ENCODE measurements around the gene MESD. TPM values are rescaled to one million over a fixed set of nuclear protein-coding genes. Genes with fewer than 3 reads are reported as not detected.
"Not testable (repeated sequence)": the region's sequence is repeated elsewhere in the genome, so short reads cannot be mapped to it uniquely, and the experiment has no call there.

MESD gene
- total and polyA plus RNA-seq, 5 experiments from 2014 or later, result 21.3 to 30.7 (median 30.5) TPM

DNA sequence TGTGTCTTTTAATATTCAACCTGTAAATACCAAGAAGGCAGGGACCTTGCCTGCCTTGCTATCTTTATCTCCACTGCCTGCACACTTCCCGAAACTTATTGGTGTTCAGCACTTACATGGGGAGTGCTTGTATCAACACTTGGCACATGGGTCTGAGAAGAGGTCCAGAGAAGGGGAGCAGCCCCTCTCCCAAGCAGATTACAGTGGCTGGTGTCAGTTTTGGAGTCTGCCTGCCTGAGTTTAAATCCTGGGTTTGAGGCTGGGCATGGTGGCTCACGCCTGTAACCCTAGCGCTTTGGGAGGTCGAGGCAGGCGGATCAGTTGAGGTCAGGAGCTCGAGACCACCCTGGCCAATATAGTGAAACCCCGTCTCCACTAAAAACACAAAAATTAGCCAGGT lies 20.3 kb downstream of the MESD start:
- H3K4me3 Mint-ChIP-seq, result no peak overlapping the region
- DNase-seq, result no peak
- POLR2A ChIA-PET, result no interaction called here
- peaks cover 0 to 61% (median 13%) of the 10 kb centered on the region in 3 donors for H3K36me3 Mint-ChIP-seq
- H3K4me1 Mint-ChIP-seq, result peaks cover 10 to 19% (median 13%) of the 10 kb centered on the region in 4 donors
- H3K9me3 Mint-ChIP-seq, result peaks cover 0 to 2% (median 0%) of the 10 kb centered on the region in 9 donors
- no peaks in the 10 kb centered on the region for H3K27me3 Mint-ChIP-seq
- ATAC-seq, result no peak
- H3K27ac Mint-ChIP-seq, result no peak overlapping the region

GRCh38 chr15:80967991-80968510 lies 21.6 kb downstream of the MESD start:
- Mint-ChIP-seq H3K4me1 (peaks cover 8 to 27% (median 12%) of the 10 kb centered on the region in 4 donors), H3K27me3 (no peaks in the 10 kb centered on the region), H3K36me3 (peaks cover 0 to 67% (median 21%) of the 10 kb centered on the region in 3 donors), H3K4me3 (no peak overlapping the region), H3K9me3 (peaks cover 0 to 5% (median 0%) of the 10 kb centered on the region in 9 donors), H3K27ac (peak overlapping the region in 3 of 10 donors; percentile 15 to 69 (median 46))
- DNase-seq, result no peak
- POLR2A ChIA-PET, result no interaction called here
- no peak for ATAC-seq

GRCh38 chr15:80967451-80967850 lies 22.2 kb downstream of the MESD start:
- H3K9me3 Mint-ChIP-seq, result peaks cover 0 to 5% (median 0%) of the 10 kb centered on the region in 9 donors
- H3K4me1 Mint-ChIP-seq, result peaks cover 14 to 33% (median 17%) of the 10 kb centered on the region in 4 donors
- H3K4me3 Mint-ChIP-seq, result no peak overlapping the region
- no peak overlapping the region for H3K27ac Mint-ChIP-seq
- no peaks in the 10 kb centered on the region for H3K27me3 Mint-ChIP-seq
- peaks cover 0 to 69% (median 26%) of the 10 kb centered on the region in 3 donors for H3K36me3 Mint-ChIP-seq
- POLR2A ChIA-PET, result no interaction called here
- ATAC-seq (no peak), DNase-seq (no peak)

GRCh38 chr15:80966431-80967197 lies 23.0 kb downstream of the MESD start:
- Mint-ChIP-seq H3K27ac (peak overlapping the region in 3 of 10 donors; percentile 18 to 57 (median 29)), H3K27me3 (no peaks in the 10 kb centered on the region), H3K36me3 (peaks cover 0 to 69% (median 34%) of the 10 kb centered on the region in 3 donors), H3K9me3 (peaks cover 0 to 5% (median 0%) of the 10 kb centered on the region in 9 donors), H3K4me3 (no peak overlapping the region), H3K4me1 (peaks cover 15 to 41% (median 24%) of the 10 kb centered on the region in 4 donors)
- POLR2A ChIA-PET, result interaction anchor here (1.3 kb wide), 1 partner anchor 34 kb away, joined by 4 read pairs; the partner anchor contains the start of gene TLNRD1
- ATAC-seq, result no peak
- no peak for DNase-seq

DNA sequence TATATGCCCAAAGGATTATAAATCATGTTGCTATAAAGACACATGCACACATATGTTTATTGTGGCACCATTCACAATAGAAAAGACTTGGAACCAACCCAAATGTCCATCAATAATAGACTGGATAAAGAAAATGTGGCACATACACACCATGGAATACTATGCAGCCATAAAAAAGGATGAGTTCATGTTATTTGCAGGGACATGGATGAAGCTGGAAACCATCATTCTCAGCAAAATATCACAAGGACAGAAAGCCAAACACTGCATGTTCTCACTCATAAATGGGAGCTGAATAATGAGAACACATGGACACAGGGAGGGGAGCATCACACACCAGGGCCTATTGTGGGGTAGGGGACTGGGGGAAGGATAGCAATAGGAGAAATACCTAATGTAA lies 24.2 kb downstream of the MESD start:
- H3K27me3 Mint-ChIP-seq, POLR2A ChIA-PET, DNase-seq, ATAC-seq, H3K9me3 Mint-ChIP-seq, H3K4me3 Mint-ChIP-seq, H3K27ac Mint-ChIP-seq: not testable (repeated sequence)
- H3K36me3 Mint-ChIP-seq, result peaks cover 0 to 76% (median 42%) of the 10 kb centered on the region in 3 donors
- H3K4me1 Mint-ChIP-seq, result peaks cover 15 to 38% (median 25%) of the 10 kb centered on the region in 4 donors

DNA sequence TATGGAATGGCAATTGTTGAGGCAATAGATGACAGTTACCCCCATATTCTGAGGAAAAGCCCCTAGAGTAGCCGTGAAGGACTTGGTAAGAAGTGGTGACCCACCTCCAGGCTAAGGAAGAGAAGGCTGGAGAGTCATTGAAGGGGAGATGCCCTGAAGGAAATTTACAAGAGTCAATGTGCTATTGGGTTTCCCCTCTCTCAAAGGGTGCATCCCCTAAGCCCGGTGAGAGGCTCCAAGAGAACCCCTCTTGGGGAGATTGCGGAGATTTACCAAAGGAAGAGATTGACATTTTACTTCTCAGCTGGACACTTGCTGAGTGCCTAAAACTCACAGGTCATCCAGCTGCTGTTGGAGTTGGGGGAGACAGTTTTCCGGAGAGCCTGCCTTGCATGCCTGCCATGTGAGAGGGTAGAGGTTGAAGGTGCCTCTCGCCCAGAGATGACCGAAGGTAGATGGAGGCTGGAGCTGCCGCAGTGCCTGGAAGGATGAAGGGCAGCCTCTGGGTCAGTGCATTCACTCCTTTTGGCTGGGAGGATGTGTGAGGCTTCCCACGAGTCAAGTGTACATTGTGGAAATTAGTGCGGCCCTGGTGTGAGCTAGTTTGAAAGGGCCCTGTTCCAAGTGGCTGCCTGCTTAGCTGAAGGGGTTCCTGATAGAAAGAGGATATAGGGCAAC lies 30.7 kb downstream of the MESD start:
- peaks cover 16 to 28% (median 20%) of the 10 kb centered on the region in 4 donors for H3K4me1 Mint-ChIP-seq
- ATAC-seq (no peak), DNase-seq (no peak)
- H3K4me3 Mint-ChIP-seq, result no peak overlapping the region
- H3K27me3 Mint-ChIP-seq, result no peaks in the 10 kb centered on the region
- H3K36me3 Mint-ChIP-seq, result peaks cover 0 to 74% (median 46%) of the 10 kb centered on the region in 3 donors
- H3K9me3 Mint-ChIP-seq, result peaks cover 0 to 3% (median 0%) of the 10 kb centered on the region in 9 donors
- H3K27ac Mint-ChIP-seq, result no peak overlapping the region
- POLR2A ChIA-PET, result interaction anchor here (0.6 kb wide), 1 partner anchor 68 kb away, joined by 3 read pairs; no protein-coding TSS in a partner anchor

GRCh38 chr15:80957976-80958375 lies 31.6 kb downstream of the MESD start:
- Mint-ChIP-seq H3K27me3 (no peaks in the 10 kb centered on the region), H3K4me3 (no peak overlapping the region), H3K36me3 (peaks cover 0 to 72% (median 41%) of the 10 kb centered on the region in 3 donors), H3K4me1 (peaks cover 15 to 24% (median 17%) of the 10 kb centered on the region in 4 donors), H3K9me3 (no peaks in the 10 kb centered on the region), H3K27ac (no peak overlapping the region)
- no peak for ATAC-seq
- POLR2A ChIA-PET, result interaction anchor here (0.7 kb wide), 1 partner anchor 148 kb away, joined by 3 read pairs; no protein-coding TSS in a partner anchor
- DNase-seq, result no peak

DNA sequence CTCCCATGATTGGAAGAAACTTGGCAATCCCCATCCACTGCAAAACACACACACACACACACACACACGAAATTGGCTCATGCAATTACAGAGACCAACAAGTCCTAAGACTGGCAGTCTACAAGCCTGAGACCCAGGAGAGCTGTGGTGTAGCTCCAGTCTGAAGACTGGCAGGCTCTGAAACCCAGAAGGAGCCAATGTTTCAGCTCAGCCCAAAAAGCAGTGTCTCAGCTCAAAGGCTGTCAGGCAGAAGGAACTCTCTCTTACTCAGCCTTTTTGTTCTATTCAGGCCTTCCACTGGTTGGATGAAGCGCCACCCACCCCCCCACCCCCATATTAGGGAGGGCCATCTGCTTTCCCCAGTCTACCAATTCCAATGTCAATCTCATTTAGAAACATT lies 32.1 kb downstream of the MESD start:
- Mint-ChIP-seq H3K27ac (no peak overlapping the region), H3K36me3 (peaks cover 0 to 72% (median 37%) of the 10 kb centered on the region in 3 donors), H3K4me1 (peaks cover 11 to 23% (median 14%) of the 10 kb centered on the region in 4 donors), H3K9me3 (no peaks in the 10 kb centered on the region), H3K27me3 (no peaks in the 10 kb centered on the region), H3K4me3 (no peak overlapping the region)
- ATAC-seq (no peak), DNase-seq (no peak)
- POLR2A ChIA-PET, result interaction anchor here (0.7 kb wide), 1 partner anchor 149 kb away, joined by 3 read pairs; no protein-coding TSS in a partner anchor

DNA sequence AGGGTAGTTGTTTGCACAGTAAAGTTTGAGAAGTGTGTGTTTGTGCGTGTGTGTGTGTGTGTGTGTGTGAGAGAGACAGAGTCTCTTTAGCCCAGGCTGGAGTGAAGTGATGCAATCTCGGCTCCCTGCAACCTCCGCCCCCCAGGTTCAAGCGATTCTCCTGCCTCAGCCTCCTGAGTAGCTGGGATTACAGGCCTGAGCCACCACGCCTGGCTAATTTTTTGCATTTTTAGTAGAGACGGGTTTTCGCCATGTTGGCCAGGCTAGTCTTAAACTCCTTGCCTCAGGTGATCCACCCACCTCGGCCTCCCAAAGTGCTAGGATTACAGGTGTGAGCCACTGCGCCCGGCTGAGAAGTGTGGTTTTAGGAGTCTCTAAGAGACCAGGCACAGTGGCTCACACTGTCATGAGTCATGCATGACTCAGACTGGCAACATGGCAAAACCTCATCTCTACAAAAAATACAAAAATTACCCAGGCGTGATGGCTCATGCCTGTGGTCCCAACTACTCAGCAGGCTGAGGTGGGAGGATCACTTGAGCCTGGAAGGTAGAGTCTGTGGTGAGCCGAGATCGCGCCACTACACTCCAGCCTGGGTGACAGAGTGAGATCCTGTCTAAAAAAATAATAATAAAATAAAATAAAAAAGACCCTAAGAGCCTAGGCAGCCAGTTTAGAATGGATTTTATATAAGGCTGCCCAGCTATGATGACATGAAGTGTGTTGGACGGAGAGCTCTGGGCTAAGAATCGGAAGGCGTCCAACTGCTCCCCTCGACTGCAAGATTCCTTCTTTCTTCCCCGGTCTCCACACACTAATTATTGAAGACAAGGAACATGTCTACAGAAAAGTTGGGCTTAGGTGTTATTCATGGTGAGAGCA lies 33.8 kb downstream of the MESD start:
- H3K4me3 Mint-ChIP-seq, ATAC-seq, H3K27me3 Mint-ChIP-seq, H3K27ac Mint-ChIP-seq, POLR2A ChIA-PET, H3K9me3 Mint-ChIP-seq: not testable (repeated sequence)
- Mint-ChIP-seq H3K36me3 (peaks cover 0 to 71% (median 34%) of the 10 kb centered on the region in 3 donors), H3K4me1 (peaks cover 5 to 12% (median 7%) of the 10 kb centered on the region in 4 donors)
- peak in 1 of 10 donors; percentile 13 for DNase-seq

DNA sequence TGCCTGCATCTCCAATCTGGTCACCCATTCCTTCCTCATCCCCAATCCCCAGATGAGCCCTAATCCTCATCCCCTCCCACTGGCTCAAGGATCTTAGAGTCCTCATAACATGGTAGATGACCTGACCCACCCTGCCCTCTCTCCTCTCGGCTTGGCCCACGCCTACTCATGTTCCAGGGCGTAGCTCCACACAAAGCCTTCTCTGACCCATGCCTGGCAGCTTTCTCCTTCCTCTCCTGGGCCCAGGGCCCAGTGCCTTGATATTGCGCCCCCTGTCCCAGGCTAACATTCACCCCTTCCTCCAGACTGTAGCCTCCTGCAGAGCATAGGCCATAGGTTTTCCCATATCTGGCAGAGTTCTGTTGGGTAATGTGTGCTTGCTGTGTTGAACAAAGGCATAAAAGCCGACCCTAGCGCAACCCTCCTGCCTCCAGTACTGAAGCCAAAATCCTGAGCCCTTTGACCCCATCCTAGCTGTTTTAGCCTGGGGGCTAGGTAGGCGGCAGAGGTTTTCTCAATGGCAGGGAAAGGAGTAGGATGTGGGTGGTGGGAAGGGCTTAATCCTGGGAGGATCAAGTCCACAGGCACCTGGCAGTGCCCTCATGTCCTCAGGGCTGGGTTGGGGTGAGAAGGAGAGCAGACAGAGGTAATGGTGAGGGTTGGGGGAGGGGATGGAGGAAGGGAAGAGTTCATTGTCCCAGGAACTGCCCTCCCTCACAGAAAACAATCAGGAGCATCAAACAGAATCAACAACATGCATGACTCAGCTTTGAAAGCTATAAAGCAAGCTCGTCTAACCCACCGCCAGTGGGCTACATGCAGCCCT lies 35.5 kb downstream of the MESD start:
- peak overlapping the region in 2 of 10 donors; percentile 28 to 61 for H3K27ac Mint-ChIP-seq
- no peak for DNase-seq
- H3K9me3 Mint-ChIP-seq, result no peaks in the 10 kb centered on the region
- no peak overlapping the region for H3K4me3 Mint-ChIP-seq
- no peak for ATAC-seq
- peaks cover 5 to 12% (median 7%) of the 10 kb centered on the region in 4 donors for H3K4me1 Mint-ChIP-seq
- POLR2A ChIA-PET, result no interaction called here
- H3K27me3 Mint-ChIP-seq, result no peaks in the 10 kb centered on the region
- H3K36me3 Mint-ChIP-seq, result peaks cover 0 to 71% (median 35%) of the 10 kb centered on the region in 3 donors

Measured in naive thymus-derived CD8-positive, alpha-beta T cell (primary cell).